ENCODE measurements around the gene ST13.
"Not testable (repeated sequence)": the region's sequence is repeated elsewhere in the genome, so short reads cannot be mapped to it uniquely, and the experiment has no call there.

The ST13 gene

GRCh38 chr22:40826984-40827741 lies 29.3 kb downstream of the ST13 start:
- Histone ChIP-seq H3K9ac (ENCODE audit: low read length) (no peak overlapping the region), H3K36me3 (ENCODE audit: control insufficient read depth, insufficient read depth, low read length) (no peaks in the 10 kb centered on the region)

GRCh38 chr22:40826292-40826691 lies 30.1 kb downstream of the ST13 start:
- H3K4me1 ChIP-seq (ENCODE audit: control insufficient read depth, insufficient read depth, low read length); H3K27ac ChIP-seq (ENCODE audit: low read depth, low read length); H3K36me3 ChIP-seq (ENCODE audit: control insufficient read depth, insufficient read depth, low read length); H3K4me3 ChIP-seq (ENCODE audit: low read length); H3K9ac ChIP-seq (ENCODE audit: low read length); H3K27me3 ChIP-seq (ENCODE audit: control insufficient read depth, insufficient read depth, low read length): not testable (repeated sequence)

More at GRCh38 chr22:40826984-40827741, 29.3 kb downstream of the ST13 start:
- no peak overlapping the region for H3K27ac ChIP-seq (ENCODE audit: low read depth, low read length)
- no peaks in the 10 kb centered on the region for H3K27me3 ChIP-seq (ENCODE audit: control insufficient read depth, insufficient read depth, low read length)
- H3K4me3 ChIP-seq (ENCODE audit: low read length) = no peak overlapping the region
- no peaks in the 10 kb centered on the region for H3K4me1 ChIP-seq (ENCODE audit: control insufficient read depth, insufficient read depth, low read length)

- Histone ChIP-seq H3K4me3 (ENCODE audit: low read length) (no peak overlapping the region), H3K9ac (ENCODE audit: low read length) (no peak overlapping the region), H3K27me3 (ENCODE audit: control insufficient read depth, insufficient read depth, low read length) (no peaks in the 10 kb centered on the region), H3K36me3 (ENCODE audit: control insufficient read depth, insufficient read depth, low read length) (no peaks in the 10 kb centered on the region), H3K4me1 (ENCODE audit: control insufficient read depth, insufficient read depth, low read length) (peaks cover 3% of the 10 kb centered on the region), H3K27ac (ENCODE audit: low read depth, low read length) (no peak overlapping the region)
These were observed 33.0 kb downstream of the ST13 start for GRCh38 chr22:40823426-40823825.

- Histone ChIP-seq H3K36me3 (ENCODE audit: control insufficient read depth, insufficient read depth, low read length) (no peaks in the 10 kb centered on the region), H3K27ac (ENCODE audit: low read depth, low read length) (peak overlapping the region; percentile 2), H3K27me3 (ENCODE audit: control insufficient read depth, insufficient read depth, low read length) (no peaks in the 10 kb centered on the region), H3K4me1 (ENCODE audit: control insufficient read depth, insufficient read depth, low read length) (peaks cover 15% of the 10 kb centered on the region), H3K4me3 (ENCODE audit: low read length) (peak overlapping the region; percentile 51), H3K9ac (ENCODE audit: low read length) (no peak overlapping the region)
These were observed 36.8 kb downstream of the ST13 start for GRCh38 chr22:40819599-40820140.

GRCh38 chr22:40818747-40819598 lies 37.5 kb downstream of the ST13 start, which contains the start of gene SLC25A17:
SLC25A17 (minus strand) TSS chr22:40819346; CDS start chr22:40819248, 98 bp downstream.
- Histone ChIP-seq H3K27me3 (ENCODE audit: control insufficient read depth, insufficient read depth, low read length) (no peaks in the 10 kb centered on the region), H3K36me3 (ENCODE audit: control insufficient read depth, insufficient read depth, low read length) (no peaks in the 10 kb centered on the region), H3K9ac (ENCODE audit: low read length) (peak within 1 kb of the TSS; percentile 92), H3K4me1 (ENCODE audit: control insufficient read depth, insufficient read depth, low read length) (peaks cover 15% of the 10 kb centered on the region), H3K27ac (ENCODE audit: low read depth, low read length) (peak within 1 kb of the TSS; percentile 79), H3K4me3 (ENCODE audit: low read length) (peak within 1 kb of the TSS; percentile 99)

- Histone ChIP-seq H3K27ac (ENCODE audit: low read depth, low read length) (no peak overlapping the region), H3K27me3 (ENCODE audit: control insufficient read depth, insufficient read depth, low read length) (no peaks in the 10 kb centered on the region), H3K9ac (ENCODE audit: low read length) (peak overlapping the region; percentile 92), H3K4me3 (ENCODE audit: low read length) (peak overlapping the region; percentile 99), H3K4me1 (ENCODE audit: control insufficient read depth, insufficient read depth, low read length) (peaks cover 15% of the 10 kb centered on the region), H3K36me3 (ENCODE audit: control insufficient read depth, insufficient read depth, low read length) (no peaks in the 10 kb centered on the region)
These were observed 38.2 kb downstream of the ST13 start for GRCh38 chr22:40818192-40818746.

GRCh38 chr22:40817737-40818136 lies 38.7 kb downstream of the ST13 start:
- Histone ChIP-seq H3K4me1 (ENCODE audit: control insufficient read depth, insufficient read depth, low read length) (peaks cover 15% of the 10 kb centered on the region), H3K36me3 (ENCODE audit: control insufficient read depth, insufficient read depth, low read length) (no peaks in the 10 kb centered on the region), H3K4me3 (ENCODE audit: low read length) (peak overlapping the region; percentile 99), H3K27me3 (ENCODE audit: control insufficient read depth, insufficient read depth, low read length) (no peaks in the 10 kb centered on the region), H3K9ac (ENCODE audit: low read length) (no peak overlapping the region), H3K27ac (ENCODE audit: low read depth, low read length) (no peak overlapping the region)

- no peak overlapping the region for H3K27ac ChIP-seq (ENCODE audit: low read depth, low read length)
- H3K4me3 ChIP-seq (ENCODE audit: low read length) = no peak overlapping the region
- H3K4me1 ChIP-seq (ENCODE audit: control insufficient read depth, insufficient read depth, low read length) = peaks cover 15% of the 10 kb centered on the region
- no peaks in the 10 kb centered on the region for H3K27me3 ChIP-seq (ENCODE audit: control insufficient read depth, insufficient read depth, low read length)
- H3K9ac ChIP-seq (ENCODE audit: low read length) = no peak overlapping the region
- no peaks in the 10 kb centered on the region for H3K36me3 ChIP-seq (ENCODE audit: control insufficient read depth, insufficient read depth, low read length)
These were observed 42.5 kb downstream of the ST13 start for GRCh38 chr22:40813912-40814315.

- no peaks in the 10 kb centered on the region for H3K27me3 ChIP-seq (ENCODE audit: control insufficient read depth, insufficient read depth, low read length)
- H3K9ac ChIP-seq (ENCODE audit: low read length) = no peak overlapping the region
- no peak overlapping the region for H3K4me3 ChIP-seq (ENCODE audit: low read length)
- H3K36me3 ChIP-seq (ENCODE audit: control insufficient read depth, insufficient read depth, low read length) = no peaks in the 10 kb centered on the region
- no peaks in the 10 kb centered on the region for H3K4me1 ChIP-seq (ENCODE audit: control insufficient read depth, insufficient read depth, low read length)
- no peak overlapping the region for H3K27ac ChIP-seq (ENCODE audit: low read depth, low read length)
These were observed 48.2 kb downstream of the ST13 start for GRCh38 chr22:40808018-40808841.

- no peaks in the 10 kb centered on the region for H3K27me3 ChIP-seq (ENCODE audit: control insufficient read depth, insufficient read depth, low read length)
- no peak overlapping the region for H3K27ac ChIP-seq (ENCODE audit: low read depth, low read length)
- H3K4me3 ChIP-seq (ENCODE audit: low read length) = no peak overlapping the region
- H3K36me3 ChIP-seq (ENCODE audit: control insufficient read depth, insufficient read depth, low read length) = no peaks in the 10 kb centered on the region
- H3K9ac ChIP-seq (ENCODE audit: low read length) = no peak overlapping the region
- no peaks in the 10 kb centered on the region for H3K4me1 ChIP-seq (ENCODE audit: control insufficient read depth, insufficient read depth, low read length)
These were observed 49.7 kb downstream of the ST13 start for GRCh38 chr22:40806711-40807110.

- H3K4me1 ChIP-seq (ENCODE audit: control insufficient read depth, insufficient read depth, low read length) = no peaks in the 10 kb centered on the region
These were observed 50.7 kb downstream of the ST13 start for GRCh38 chr22:40805699-40806203.

More at GRCh38 chr22:40805699-40806203, 50.7 kb downstream of the ST13 start:
- H3K9ac ChIP-seq (ENCODE audit: low read length) = no peak overlapping the region
- no peak overlapping the region for H3K27ac ChIP-seq (ENCODE audit: low read depth, low read length)
- no peaks in the 10 kb centered on the region for H3K27me3 ChIP-seq (ENCODE audit: control insufficient read depth, insufficient read depth, low read length)
- H3K36me3 ChIP-seq (ENCODE audit: control insufficient read depth, insufficient read depth, low read length) = no peaks in the 10 kb centered on the region
- H3K4me3 ChIP-seq (ENCODE audit: low read length) = no peak overlapping the region

Measured in rectal smooth muscle tissue (tissue), 1 donor.